Fibroblast of lung (primary cell): ENCODE results near the gene DOK6.

Experiments
- EZH2 ChIP-seq: IDR thresholded peaks from 2 replicates; pipeline ENCODE4 v1.5.1; 2012; ENCODE audit warnings: low read length, control low read depth, mild to moderate bottlenecking; ENCODE audit errors: missing control alignments
- TF ChIP-seq, protein P1 (sequence below), 2 donors: IDR thresholded peaks in 1 of 2; conservative IDR thresholded peaks in 1 of 2; 1 replicate in 1 of 2; 2 replicates in 1 of 2; pipeline ENCODE4 v1.5.1; 2011 to 2012; ENCODE audit warnings: low read length in 2 of 2, control low read depth in 1 of 2, inconsistent platforms in 1 of 2, low read depth in 1 of 2, mild to moderate bottlenecking in 1 of 2

DNA sequence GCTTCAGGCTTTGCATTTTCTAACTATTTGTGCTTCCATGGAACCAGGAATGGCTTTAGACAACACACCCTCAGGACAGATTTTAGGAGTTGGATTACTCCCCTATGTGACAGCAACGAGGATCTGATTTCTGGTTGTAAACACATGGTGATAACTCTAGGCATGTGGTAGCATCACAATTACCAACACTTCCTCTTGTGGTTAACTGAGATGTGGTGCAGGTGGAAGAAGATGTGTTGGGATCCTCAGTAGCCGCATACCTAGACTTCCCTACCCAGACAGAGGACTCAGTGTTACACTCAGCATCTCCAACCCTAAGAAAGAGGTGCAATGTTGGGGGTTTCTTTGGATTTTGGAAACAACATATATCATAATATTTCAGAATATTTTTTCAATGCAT lies 234.8 kb downstream of the DOK6 start:
- TF ChIP-seq, protein P1, sequence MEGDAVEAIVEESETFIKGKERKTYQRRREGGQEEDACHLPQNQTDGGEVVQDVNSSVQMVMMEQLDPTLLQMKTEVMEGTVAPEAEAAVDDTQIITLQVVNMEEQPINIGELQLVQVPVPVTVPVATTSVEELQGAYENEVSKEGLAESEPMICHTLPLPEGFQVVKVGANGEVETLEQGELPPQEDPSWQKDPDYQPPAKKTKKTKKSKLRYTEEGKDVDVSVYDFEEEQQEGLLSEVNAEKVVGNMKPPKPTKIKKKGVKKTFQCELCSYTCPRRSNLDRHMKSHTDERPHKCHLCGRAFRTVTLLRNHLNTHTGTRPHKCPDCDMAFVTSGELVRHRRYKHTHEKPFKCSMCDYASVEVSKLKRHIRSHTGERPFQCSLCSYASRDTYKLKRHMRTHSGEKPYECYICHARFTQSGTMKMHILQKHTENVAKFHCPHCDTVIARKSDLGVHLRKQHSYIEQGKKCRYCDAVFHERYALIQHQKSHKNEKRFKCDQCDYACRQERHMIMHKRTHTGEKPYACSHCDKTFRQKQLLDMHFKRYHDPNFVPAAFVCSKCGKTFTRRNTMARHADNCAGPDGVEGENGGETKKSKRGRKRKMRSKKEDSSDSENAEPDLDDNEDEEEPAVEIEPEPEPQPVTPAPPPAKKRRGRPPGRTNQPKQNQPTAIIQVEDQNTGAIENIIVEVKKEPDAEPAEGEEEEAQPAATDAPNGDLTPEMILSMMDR (conservative IDR thresholded peaks at IDR 0.05 in 1 of 2, IDR thresholded peaks at IDR 0.05 in 1 of 2; ENCODE audit: low read depth in 1 of 2, low read length in 2 of 2), result no peak
- TF ChIP-seq EZH2, result no peak
